ENCODE results near the gene BAZ2B.

The BAZ2B gene

GRCh38 chr2:159285929-159286708, 330.2 kb downstream of the BAZ2B start, which contains the start of gene WDSUB1:
TSS of gene WDSUB1 (minus strand) at chr2:159286703. CDS start at chr2:159283069, 3,634 bp downstream.
- H3K27ac ChIP-seq (ENCODE audit: low read depth, low read length): peak within 1 kb of the TSS; percentile 78
- peak within 1 kb of the TSS; percentile 85 to 92 for H3K4me3 ChIP-seq (ENCODE audit: low read depth in 1 of 2, low read length in 2 of 2)
- no peaks in the 10 kb centered on the region for H3K9me3 ChIP-seq (ENCODE audit: control insufficient read depth in 1 of 2, low read length in 2 of 2)
- H3K27me3 ChIP-seq (ENCODE audit: control insufficient read depth in 1 of 2, insufficient read depth in 2 of 2, low read length in 2 of 2): no peaks in the 10 kb centered on the region
- peaks cover 0 to 4% of the 10 kb centered on the region in 2 donors for H3K36me3 ChIP-seq (ENCODE audit: control insufficient read depth in 1 of 2, insufficient read depth in 2 of 2, low read length in 2 of 2)
- H3K4me1 ChIP-seq (ENCODE audit: control insufficient read depth in 1 of 2, insufficient read depth in 2 of 2, low read length in 2 of 2): peaks cover 0 to 11% of the 10 kb centered on the region in 2 donors
- peak within 1 kb of the TSS; percentile 88 to 92 for H3K9ac ChIP-seq (ENCODE audit: low read depth in 1 of 2, low read length in 2 of 2)

DNA sequence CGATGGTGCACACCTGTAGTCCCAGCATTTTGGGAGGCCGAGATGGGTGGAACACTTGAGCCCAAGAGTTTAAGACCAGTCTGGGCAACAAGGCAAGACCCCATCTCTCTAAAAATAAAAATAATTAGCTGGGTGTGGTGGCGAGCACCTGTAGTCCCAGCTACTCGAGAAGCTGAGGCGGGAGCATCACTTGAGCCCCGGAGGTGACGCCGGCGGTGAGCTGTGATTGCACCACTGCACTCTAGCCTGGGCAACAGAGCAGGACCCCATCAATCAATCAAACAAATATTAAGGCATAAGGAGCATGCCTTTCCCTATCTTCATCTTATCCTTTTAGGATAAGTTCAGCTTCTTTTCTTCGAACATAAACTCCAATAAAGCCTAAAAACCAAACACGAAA, 330.9 kb downstream of the BAZ2B start:
- H3K36me3 ChIP-seq (ENCODE audit: control insufficient read depth in 1 of 2, insufficient read depth in 2 of 2, low read length in 2 of 2): peaks cover 0 to 6% of the 10 kb centered on the region in 2 donors
- no peak overlapping the region for H3K27ac ChIP-seq (ENCODE audit: low read depth, low read length)
- H3K27me3 ChIP-seq (ENCODE audit: control insufficient read depth in 1 of 2, insufficient read depth in 2 of 2, low read length in 2 of 2): no peaks in the 10 kb centered on the region
- peaks cover 0 to 11% of the 10 kb centered on the region in 2 donors for H3K4me1 ChIP-seq (ENCODE audit: control insufficient read depth in 1 of 2, insufficient read depth in 2 of 2, low read length in 2 of 2)
- H3K9ac ChIP-seq (ENCODE audit: low read depth in 1 of 2, low read length in 2 of 2): peak overlapping the region in 1 of 2 donors; percentile 92
- H3K4me3 ChIP-seq (ENCODE audit: low read depth in 1 of 2, low read length in 2 of 2): peak overlapping the region; percentile 85 to 92
- no peaks in the 10 kb centered on the region for H3K9me3 ChIP-seq (ENCODE audit: control insufficient read depth in 1 of 2, low read length in 2 of 2)

DNA sequence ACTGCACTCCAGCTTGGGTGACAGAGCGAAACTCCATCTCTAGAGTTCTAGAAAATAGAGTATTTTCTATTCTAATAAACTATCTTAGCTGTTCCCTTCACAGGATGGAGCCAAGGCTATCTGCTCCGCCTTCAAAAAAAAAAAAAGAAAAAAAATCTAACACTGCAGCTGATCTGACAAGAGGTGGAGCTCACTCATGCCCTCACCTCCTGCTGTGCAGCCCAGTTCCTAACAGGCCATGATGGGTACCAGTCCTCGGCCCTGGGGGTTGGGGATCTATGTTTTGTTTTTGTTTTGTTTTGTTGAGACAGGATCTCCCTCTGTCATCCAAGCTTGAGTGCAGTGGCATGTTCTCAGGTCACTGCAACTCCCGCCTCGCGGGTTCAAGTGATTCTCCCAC, 332.8 kb downstream of the BAZ2B start:
- H3K27me3 ChIP-seq (ENCODE audit: control insufficient read depth in 1 of 2, insufficient read depth in 2 of 2, low read length in 2 of 2): no peaks in the 10 kb centered on the region
- no peak overlapping the region for H3K27ac ChIP-seq (ENCODE audit: low read depth, low read length)
- H3K9me3 ChIP-seq (ENCODE audit: control insufficient read depth in 1 of 2, low read length in 2 of 2): no peaks in the 10 kb centered on the region
- H3K4me1 ChIP-seq (ENCODE audit: control insufficient read depth in 1 of 2, insufficient read depth in 2 of 2, low read length in 2 of 2): peaks cover 0 to 11% of the 10 kb centered on the region in 2 donors
- H3K36me3 ChIP-seq (ENCODE audit: control insufficient read depth in 1 of 2, insufficient read depth in 2 of 2, low read length in 2 of 2): peaks cover 0 to 6% of the 10 kb centered on the region in 2 donors
- H3K4me3 ChIP-seq (ENCODE audit: low read depth in 1 of 2, low read length in 2 of 2): no peak overlapping the region
- no peak overlapping the region for H3K9ac ChIP-seq (ENCODE audit: low read depth in 1 of 2, low read length in 2 of 2)

DNA sequence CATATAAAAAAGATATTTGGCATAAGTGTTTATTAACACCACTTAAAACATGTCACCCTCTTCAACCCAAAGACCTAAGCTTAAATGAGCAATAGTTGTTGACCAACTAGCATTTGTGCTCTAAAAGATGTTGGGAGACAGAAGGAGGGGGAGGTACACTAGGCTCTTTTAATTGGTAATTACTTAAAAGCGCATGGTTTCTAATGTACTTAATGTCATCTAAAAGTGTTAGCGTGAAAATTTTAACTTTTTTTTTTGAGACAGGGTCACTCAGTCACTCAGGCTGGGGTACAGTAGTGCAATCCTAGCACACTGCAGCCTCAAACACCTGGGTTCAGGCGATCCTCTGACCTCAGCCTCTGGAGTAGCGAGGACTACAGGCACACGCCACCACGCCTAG, 335.3 kb downstream of the BAZ2B start:
- Histone ChIP-seq H3K27ac (ENCODE audit: low read depth, low read length) (no peak overlapping the region), H3K4me1 (ENCODE audit: control insufficient read depth in 1 of 2, insufficient read depth in 2 of 2, low read length in 2 of 2) (peaks cover 0 to 6% of the 10 kb centered on the region in 2 donors), H3K9me3 (ENCODE audit: control insufficient read depth in 1 of 2, low read length in 2 of 2) (no peaks in the 10 kb centered on the region), H3K27me3 (ENCODE audit: control insufficient read depth in 1 of 2, insufficient read depth in 2 of 2, low read length in 2 of 2) (no peaks in the 10 kb centered on the region), H3K36me3 (ENCODE audit: control insufficient read depth in 1 of 2, insufficient read depth in 2 of 2, low read length in 2 of 2) (peaks cover 0 to 6% of the 10 kb centered on the region in 2 donors), H3K9ac (ENCODE audit: low read depth in 1 of 2, low read length in 2 of 2) (no peak overlapping the region), H3K4me3 (ENCODE audit: low read depth in 1 of 2, low read length in 2 of 2) (no peak overlapping the region)

DNA sequence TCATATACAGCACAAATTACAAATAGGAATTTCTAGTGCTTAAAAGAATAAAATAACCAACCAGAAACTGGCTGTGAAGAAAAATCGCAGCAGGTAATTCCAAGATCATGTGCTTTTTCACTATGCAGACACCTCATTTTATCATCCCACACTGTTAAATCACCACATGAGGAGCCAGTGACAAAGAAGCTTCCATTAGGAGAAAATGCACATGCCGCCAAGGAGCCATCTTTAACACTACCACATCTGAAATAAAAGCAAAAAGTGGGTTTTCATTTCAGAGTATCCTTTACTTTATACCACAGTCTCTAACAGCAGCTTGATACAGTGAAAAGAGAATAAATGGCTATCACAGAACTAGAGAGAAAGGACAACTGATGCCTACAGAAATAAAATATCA, 336.6 kb downstream of the BAZ2B start:
- Histone ChIP-seq H3K27ac (ENCODE audit: low read depth, low read length) (no peak overlapping the region), H3K4me3 (ENCODE audit: low read depth in 1 of 2, low read length in 2 of 2) (no peak overlapping the region), H3K9ac (ENCODE audit: low read depth in 1 of 2, low read length in 2 of 2) (no peak overlapping the region), H3K4me1 (ENCODE audit: control insufficient read depth in 1 of 2, insufficient read depth in 2 of 2, low read length in 2 of 2) (no peaks in the 10 kb centered on the region), H3K27me3 (ENCODE audit: control insufficient read depth in 1 of 2, insufficient read depth in 2 of 2, low read length in 2 of 2) (no peaks in the 10 kb centered on the region), H3K36me3 (ENCODE audit: control insufficient read depth in 1 of 2, insufficient read depth in 2 of 2, low read length in 2 of 2) (peaks cover 0 to 9% of the 10 kb centered on the region in 2 donors), H3K9me3 (ENCODE audit: control insufficient read depth in 1 of 2, low read length in 2 of 2) (no peaks in the 10 kb centered on the region)

- no peak overlapping the region for H3K4me3 ChIP-seq (ENCODE audit: low read depth in 1 of 2, low read length in 2 of 2)
- no peak overlapping the region for H3K9ac ChIP-seq (ENCODE audit: low read depth in 1 of 2, low read length in 2 of 2)
- H3K4me1 ChIP-seq (ENCODE audit: control insufficient read depth in 1 of 2, insufficient read depth in 2 of 2, low read length in 2 of 2): no peaks in the 10 kb centered on the region
- H3K27me3 ChIP-seq (ENCODE audit: control insufficient read depth in 1 of 2, insufficient read depth in 2 of 2, low read length in 2 of 2): no peaks in the 10 kb centered on the region
- H3K36me3 ChIP-seq (ENCODE audit: control insufficient read depth in 1 of 2, insufficient read depth in 2 of 2, low read length in 2 of 2): peaks cover 4 to 16% of the 10 kb centered on the region in 2 donors
- H3K27ac ChIP-seq (ENCODE audit: low read depth, low read length): no peak overlapping the region
- H3K9me3 ChIP-seq (ENCODE audit: control insufficient read depth in 1 of 2, low read length in 2 of 2): no peaks in the 10 kb centered on the region
These were observed 341.2 kb downstream of the BAZ2B start for GRCh38 chr2:159275111-159275510.

- H3K4me1 ChIP-seq (ENCODE audit: control insufficient read depth in 1 of 2, insufficient read depth in 2 of 2, low read length in 2 of 2): no peaks in the 10 kb centered on the region
- no peaks in the 10 kb centered on the region for H3K27me3 ChIP-seq (ENCODE audit: control insufficient read depth in 1 of 2, insufficient read depth in 2 of 2, low read length in 2 of 2)
- peaks cover 4 to 18% of the 10 kb centered on the region in 2 donors for H3K36me3 ChIP-seq (ENCODE audit: control insufficient read depth in 1 of 2, insufficient read depth in 2 of 2, low read length in 2 of 2)
- no peak overlapping the region for H3K9ac ChIP-seq (ENCODE audit: low read depth in 1 of 2, low read length in 2 of 2)
- no peak overlapping the region for H3K4me3 ChIP-seq (ENCODE audit: low read depth in 1 of 2, low read length in 2 of 2)
- H3K9me3 ChIP-seq (ENCODE audit: control insufficient read depth in 1 of 2, low read length in 2 of 2): no peaks in the 10 kb centered on the region
- H3K27ac ChIP-seq (ENCODE audit: low read depth, low read length): no peak overlapping the region
These were observed 344.2 kb downstream of the BAZ2B start for GRCh38 chr2:159272156-159272555.

GRCh38 chr2:159270744-159271379, 345.5 kb downstream of the BAZ2B start:
- Histone ChIP-seq H3K36me3 (ENCODE audit: control insufficient read depth in 1 of 2, insufficient read depth in 2 of 2, low read length in 2 of 2) (peaks cover 4 to 18% of the 10 kb centered on the region in 2 donors), H3K4me1 (ENCODE audit: control insufficient read depth in 1 of 2, insufficient read depth in 2 of 2, low read length in 2 of 2) (no peaks in the 10 kb centered on the region), H3K9me3 (ENCODE audit: control insufficient read depth in 1 of 2, low read length in 2 of 2) (no peaks in the 10 kb centered on the region), H3K27me3 (ENCODE audit: control insufficient read depth in 1 of 2, insufficient read depth in 2 of 2, low read length in 2 of 2) (no peaks in the 10 kb centered on the region), H3K27ac (ENCODE audit: low read depth, low read length) (no peak overlapping the region), H3K9ac (ENCODE audit: low read depth in 1 of 2, low read length in 2 of 2) (no peak overlapping the region), H3K4me3 (ENCODE audit: low read depth in 1 of 2, low read length in 2 of 2) (no peak overlapping the region)

All from duodenal mucosa (tissue), 2 donors.